B cell (primary cell): ENCODE measurements around the gene KLHDC8B. TPM values are rescaled to one million over a fixed set of nuclear protein-coding genes. Genes with fewer than 3 reads are reported as not detected.
A peak's percentile ranks its signal among the peaks of the same experiment; 100 is the strongest.

Source experiments
- ATAC-seq: fragments of 200-7000 bp; cut with Tn5 transposase; one replicate; pipeline ENCODE4 v1.10.0; 2021; ENCODE audit warnings: low read depth, mild to moderate bottlenecking, moderate number of reproducible peaks, moderate library complexity
- CTCF ChIA-PET: fragments of 350-600 bp; sonication (Branson Sonifier 250); formaldehyde crosslinking; loops from one replicate; lab custom pipeline; 2021; ENCODE audit warnings: antibody characterized with exemption, inconsistent platforms; lab: Charles Lee
- POLR2A ChIA-PET: fragments of 350-600 bp; sonication (Branson Sonifier 250); formaldehyde crosslinking; loops from one replicate; lab custom pipeline; 2021; ENCODE audit warnings: antibody characterized with exemption; lab: Charles Lee
- DNase-seq: peaks from one replicate; pipeline ENCODE4 v3.0.0; 2013
- H2AFZ ChIP-seq: 2 replicates; pipeline ENCODE4 v1.6.1; 2012; ENCODE audit warnings: mild to moderate bottlenecking, low read depth, low read length; ENCODE audit not compliant: insufficient read depth, poor library complexity, severe bottlenecking
- H3K27ac ChIP-seq, 2 donors: 1 replicate in 1 of 2; 2 replicates in 1 of 2; pipeline ENCODE4 v1.5.1; 2012 to 2013; ENCODE audit warnings: low read length in 2 of 2, mild to moderate bottlenecking in 2 of 2, moderate library complexity in 1 of 2
- H3K27me3 ChIP-seq, 4 experiments: fragments of 200-600 bp in 1 of 4; sonication (generic) in 1 of 4; replicated peaks in 1 of 4; 1 replicate in 2 of 4; 2 replicates in 2 of 4; pipeline versions ENCODE4 v1.6.1 to v1.7.0; 2013 to 2016; ENCODE audit warnings: low read length in 3 of 4, mild to moderate bottlenecking in 2 of 4, mixed read lengths in 1 of 4, moderate library complexity in 1 of 4; ENCODE audit not compliant: insufficient read depth in 4 of 4, control insufficient read depth in 3 of 4; ENCODE audit errors: control extremely low read depth in 1 of 4
- H3K36me3 ChIP-seq, 2 experiments: replicated peaks in 1 of 2; 1 replicate in 1 of 2; 2 replicates in 1 of 2; pipeline versions ENCODE4 v1.6.1 to v1.7.1; 2013; ENCODE audit warnings: low read length in 1 of 2; ENCODE audit not compliant: insufficient read depth in 2 of 2, control insufficient read depth in 1 of 2; ENCODE audit errors: control extremely low read depth in 1 of 2, extremely low read depth in 1 of 2
- H3K4me1 ChIP-seq, 2 donors: fragments of 200-600 bp in 1 of 2; sonication (generic) in 1 of 2; 1 replicate in 1 of 2; 2 replicates in 1 of 2; pipeline versions ENCODE4 v1.5.1 to v1.6.1; 2013 to 2017; ENCODE audit warnings: low read length in 2 of 2; ENCODE audit not compliant: control insufficient read depth in 2 of 2, insufficient read depth in 2 of 2
- H3K4me2 ChIP-seq: replicated peaks from 2 replicates; pipeline ENCODE3; 2012; ENCODE audit warnings: mild to moderate bottlenecking, low read depth, low read length; ENCODE audit not compliant: poor library complexity, severe bottlenecking
- H3K4me3 ChIP-seq, 5 experiments: fragments of 200-600 bp in 1 of 5; sonication (generic) in 1 of 5; 1 replicate in 3 of 5; 2 replicates in 2 of 5; pipeline versions ENCODE4 v1.5.1 to v1.7.0; 2011 to 2016; ENCODE audit warnings: low read length in 4 of 5, mild to moderate bottlenecking in 4 of 5, low read depth in 2 of 5, control low read depth in 1 of 5, moderate library complexity in 1 of 5; ENCODE audit not compliant: insufficient read depth in 1 of 5; ENCODE audit errors: control extremely low read depth in 1 of 5, extremely low read depth in 1 of 5
- H3K79me2 ChIP-seq: fragments of 200-600 bp; sonication (generic); one replicate; pipeline ENCODE4 v1.6.0; 2016; ENCODE audit warnings: low read length; ENCODE audit not compliant: control insufficient read depth, insufficient read depth
- H3K9ac ChIP-seq: fragments of 200-600 bp; sonication (generic); 2 replicates; pipeline ENCODE4 v1.6.1; 2017; ENCODE audit warnings: mild to moderate bottlenecking, low read length, moderate library complexity
- H3K9me3 ChIP-seq, 3 donors: one replicate each; pipeline versions ENCODE4 v1.6.1 to v1.7.1; 2013; ENCODE audit warnings: low read length in 2 of 3; ENCODE audit not compliant: control insufficient read depth in 2 of 3, insufficient read depth in 1 of 3; ENCODE audit errors: control extremely low read depth in 1 of 3
- H4K20me1 ChIP-seq: 2 replicates; pipeline ENCODE4 v1.6.0; 2012; ENCODE audit warnings: mild to moderate bottlenecking, low read length; ENCODE audit not compliant: insufficient read depth, control insufficient read depth, poor library complexity, severe bottlenecking
- H3K27ac Mint-ChIP-seq: one replicate; pipeline ENCODE4 v1.8.0; 2021; ENCODE audit warnings: mixed read lengths
- H3K27me3 Mint-ChIP-seq: one replicate; pipeline ENCODE4 v1.8.0; 2021; ENCODE audit warnings: mixed read lengths
- H3K4me1 Mint-ChIP-seq: one replicate; pipeline ENCODE4 v1.8.0; 2021; ENCODE audit warnings: mixed read lengths
- H3K4me3 Mint-ChIP-seq: one replicate; pipeline ENCODE4 v1.8.0; 2021; ENCODE audit warnings: mixed read lengths
- H3K9me3 Mint-ChIP-seq: one replicate; pipeline ENCODE4 v1.8.0; 2022; ENCODE audit warnings: mixed read lengths; ENCODE audit not compliant: insufficient read depth
- EZH2 ChIP-seq: IDR thresholded peaks from 2 replicates; pipeline ENCODE4 v1.6.1; 2012; ENCODE audit warnings: borderline replicate concordance, low read depth, mild to moderate bottlenecking, moderate library complexity, low read length; ENCODE audit not compliant: insufficient read depth, poor library complexity, severe bottlenecking
- WGBS: methylation state at CpG from one replicate; pipeline ENCODE4 v1.1.5; 2013; ENCODE audit warnings: missing lambda C conversion rate; ENCODE audit not compliant: insufficient coverage; 5-methylcytosine and 5-hydroxymethylcytosine counted together
- intact Hi-C: fragments of 100-400 bp; cut with micrococcal nuclease; formaldehyde crosslinking; loops from one replicate; pipeline ENCODE4 v1.10.0; 2022
- polyA plus RNA-seq: library from polyadenylated mRNA; depleted of rRNA; stranded (reverse); fragments of >200 nt; gene quantifications from 2 replicates; pipeline ENCODE4 v1.2.3, GENCODE V29; 2012
- total RNA-seq, 2 donors: library from RNA; stranded (reverse); fragments of 120-200 nt in 1 of 2; gene quantifications; 1 replicate in 1 of 2; 2 replicates in 1 of 2; pipeline versions ENCODE4 v1.2.3 to v1.2.4, GENCODE V29; 2013 to 2022
- TF ChIP-seq, protein P1 (sequence below): fragments of 200-600 bp; IDR thresholded peaks from one replicate; pipeline ENCODE4 v1.8.0; 2022; ENCODE audit warnings: antibody characterized with exemption, mild to moderate bottlenecking

Gene KLHDC8B
- total and polyA plus RNA-seq, 2 donors (not counting 1 experiment from before 2014, with no cell fraction given), result 0.43 to 3.6 TPM

GRCh38 chr3:49170744-49171118 lies 667 bp upstream of the KLHDC8B start:
- Histone ChIP-seq H3K4me2 (peak overlapping the region; percentile 99), H3K4me1 (peaks cover 20 to 26% of the 10 kb centered on the region in 2 donors), H3K79me2 (peaks cover 7% of the 10 kb centered on the region), H3K36me3 (no peaks in the 10 kb centered on the region), H4K20me1 (no peaks in the 10 kb centered on the region), H3K27ac (no peak overlapping the region), H2AFZ (peak overlapping the region; percentile 91), H3K4me3 (peak overlapping the region in 4 of 5 experiments; percentile 59 to 76 (median 71)), H3K27me3 (peaks cover 0 to 7% (median 1%) of the 10 kb centered on the region in 4 experiments), H3K9me3 (peaks cover 0 to 12% (median 4%) of the 10 kb centered on the region in 3 donors), H3K9ac (peak overlapping the region; percentile 76)
- peaks cover 16% of the 10 kb centered on the region for H3K4me1 Mint-ChIP-seq
- no peaks in the 10 kb centered on the region for H3K9me3 Mint-ChIP-seq
- TF ChIP-seq EZH2, result no peak
- TF ChIP-seq, protein P1, sequence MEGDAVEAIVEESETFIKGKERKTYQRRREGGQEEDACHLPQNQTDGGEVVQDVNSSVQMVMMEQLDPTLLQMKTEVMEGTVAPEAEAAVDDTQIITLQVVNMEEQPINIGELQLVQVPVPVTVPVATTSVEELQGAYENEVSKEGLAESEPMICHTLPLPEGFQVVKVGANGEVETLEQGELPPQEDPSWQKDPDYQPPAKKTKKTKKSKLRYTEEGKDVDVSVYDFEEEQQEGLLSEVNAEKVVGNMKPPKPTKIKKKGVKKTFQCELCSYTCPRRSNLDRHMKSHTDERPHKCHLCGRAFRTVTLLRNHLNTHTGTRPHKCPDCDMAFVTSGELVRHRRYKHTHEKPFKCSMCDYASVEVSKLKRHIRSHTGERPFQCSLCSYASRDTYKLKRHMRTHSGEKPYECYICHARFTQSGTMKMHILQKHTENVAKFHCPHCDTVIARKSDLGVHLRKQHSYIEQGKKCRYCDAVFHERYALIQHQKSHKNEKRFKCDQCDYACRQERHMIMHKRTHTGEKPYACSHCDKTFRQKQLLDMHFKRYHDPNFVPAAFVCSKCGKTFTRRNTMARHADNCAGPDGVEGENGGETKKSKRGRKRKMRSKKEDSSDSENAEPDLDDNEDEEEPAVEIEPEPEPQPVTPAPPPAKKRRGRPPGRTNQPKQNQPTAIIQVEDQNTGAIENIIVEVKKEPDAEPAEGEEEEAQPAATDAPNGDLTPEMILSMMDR, result no peak
- POLR2A ChIA-PET, result interaction anchor here (0.5 to 1.0 kb wide), 3 partner anchors 50 to 279 kb away, joined by 3 read pairs; partner anchors contain the start of gene USP19
- intact Hi-C loops, result loop anchor here (5.0 kb wide), 1 partner anchor 172 kb away; the partner anchor contains the start of gene USP4
- H3K4me3 Mint-ChIP-seq, result peak overlapping the region; percentile 90
- CTCF ChIA-PET, result interaction anchor here (0.6 to 6.5 kb wide), 10 partner anchors 12 to 279 kb away, joined by 3 to 36 read pairs (median 4); partner anchors contain the start of gene USP4
- 20% methylated on average over 1 of the region's 1 CpG for WGBS
- DNase-seq (peak; percentile 41), ATAC-seq (no peak)
- peaks cover 7% of the 10 kb centered on the region for H3K27me3 Mint-ChIP-seq
- H3K27ac Mint-ChIP-seq, result peak overlapping the region; percentile 70
